Coronary artery (tissue), 2 donors: ENCODE measurements around the gene GDF2.

Experiments used
- DNase-seq: peaks from one replicate; pipeline ENCODE4 v3.0.0-alpha.2; 2017; ENCODE audit warnings: low spot score
- H3K27ac ChIP-seq, 2 donors: fragments of 200-600 bp; sonication (generic); one replicate each; pipeline ENCODE4 v1.5.1; 2016 to 2019
- H3K4me3 ChIP-seq: fragments of 200-600 bp; sonication (generic); 2 replicates; pipeline ENCODE4 v1.5.1; 2016; ENCODE audit warnings: mild to moderate bottlenecking, moderate library complexity
- CTCF ChIP-seq: fragments of 200-600 bp; sonication (generic); IDR thresholded peaks from one replicate; pipeline ENCODE4 v1.5.1; 2019; ENCODE audit warnings: antibody characterized with exemption

Gene GDF2

DNA sequence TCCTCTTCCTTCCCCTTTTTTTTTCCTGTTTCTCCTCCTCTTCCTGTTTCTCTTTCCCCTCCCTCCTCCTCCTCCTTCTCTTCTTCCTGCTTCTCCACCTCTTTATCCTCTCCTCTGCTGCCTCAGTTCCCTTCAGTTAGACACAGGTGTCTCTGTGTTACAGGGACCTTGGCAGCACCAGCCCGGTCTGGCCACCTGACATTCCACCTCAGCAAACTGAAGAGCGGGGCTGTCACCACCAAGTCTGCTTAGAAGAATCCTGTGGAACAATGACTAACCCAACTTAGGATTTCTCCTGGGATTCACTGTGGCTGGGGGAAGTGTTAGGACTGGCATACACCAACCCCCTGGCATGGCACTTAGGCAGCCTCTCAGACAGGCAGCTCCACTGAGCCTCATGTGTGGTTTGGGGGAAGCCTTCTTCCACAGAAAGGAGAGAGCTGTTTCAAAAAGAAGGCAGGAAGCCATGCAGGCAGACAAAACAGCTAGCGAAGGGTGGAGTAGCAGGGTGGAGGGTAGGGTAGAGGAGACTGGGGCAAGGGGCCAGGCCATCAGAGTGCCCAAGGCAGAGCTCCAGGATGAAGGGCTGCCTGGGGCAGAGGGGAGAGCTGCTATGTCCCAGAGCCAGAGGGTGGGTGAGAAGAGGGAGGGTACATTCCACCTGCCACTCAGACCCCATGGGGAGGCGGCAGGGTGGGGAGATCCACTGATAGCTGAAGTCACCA lies 35.5 kb upstream of the GDF2 start:
- no peak for TF ChIP-seq CTCF
- no peak overlapping the region for H3K4me3 ChIP-seq
- no peak for DNase-seq
- H3K27ac ChIP-seq, result no peak overlapping the region

DNA sequence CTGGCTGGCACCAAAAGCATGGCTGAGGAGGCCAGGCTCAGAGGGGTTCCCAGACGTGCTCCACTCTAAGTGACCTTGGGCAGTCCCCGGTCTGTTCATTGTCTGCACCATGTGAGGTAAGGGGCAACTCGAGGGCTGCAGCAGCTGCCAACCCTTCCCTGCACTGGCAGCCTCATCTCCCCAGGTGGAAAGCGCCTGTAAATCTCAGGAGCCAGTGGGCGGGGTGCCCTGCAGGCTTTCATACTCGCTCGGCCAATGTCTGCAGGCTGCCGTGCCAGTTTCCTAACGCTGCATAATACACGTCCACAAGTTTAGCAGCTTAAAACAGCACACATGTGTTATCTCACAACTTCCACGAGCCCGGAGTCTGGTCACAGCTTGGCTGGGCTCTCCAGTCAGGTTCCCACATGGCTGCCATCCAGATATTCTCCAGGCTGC lies 34.9 kb upstream of the GDF2 start:
- DNase-seq, result no peak
- no peak overlapping the region for H3K4me3 ChIP-seq
- no peak for TF ChIP-seq CTCF
- H3K27ac ChIP-seq, result no peak overlapping the region

DNA sequence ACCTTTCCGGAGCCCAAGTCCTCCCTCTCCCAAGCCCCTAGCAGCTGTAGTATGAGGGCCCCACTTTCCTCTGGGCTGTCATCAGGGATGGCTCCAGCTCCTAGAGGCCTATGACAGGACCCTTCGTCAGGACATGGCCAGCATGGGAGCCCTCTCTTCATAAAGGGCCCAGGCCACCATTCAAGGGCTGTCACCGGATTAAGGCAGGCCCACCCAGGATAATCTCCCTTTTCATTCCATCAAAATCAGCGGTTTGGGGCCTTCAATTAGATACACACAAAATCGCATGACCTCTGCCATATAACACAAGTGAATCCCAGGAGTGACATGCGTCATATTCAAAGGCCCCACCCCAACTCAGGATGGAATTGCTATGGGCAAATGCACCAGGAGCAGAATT lies 34.4 kb upstream of the GDF2 start:
- H3K4me3 ChIP-seq, result no peak overlapping the region
- no peak for TF ChIP-seq CTCF
- no peak for DNase-seq
- H3K27ac ChIP-seq, result no peak overlapping the region

DNA sequence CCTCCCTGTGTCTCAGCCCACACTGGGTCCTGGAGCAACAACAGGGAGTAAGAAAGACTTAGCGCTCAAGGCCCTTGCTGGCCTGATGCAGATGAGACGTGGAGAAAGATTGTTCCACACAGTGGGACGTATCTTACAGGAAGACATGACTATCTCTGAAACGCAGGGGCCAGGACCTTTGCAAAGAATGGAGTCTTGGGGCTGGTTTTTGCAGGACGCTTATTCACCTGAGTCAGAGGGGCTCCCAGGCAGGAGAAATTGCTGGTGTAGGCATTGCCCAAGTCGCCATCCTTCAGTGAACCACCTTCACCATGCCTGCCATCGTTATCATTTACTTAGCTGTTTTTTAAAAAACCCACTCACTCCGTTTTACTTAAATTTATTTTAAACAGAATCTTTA lies 34.0 kb upstream of the GDF2 start:
- TF ChIP-seq CTCF, result no peak
- H3K27ac ChIP-seq, result no peak overlapping the region
- DNase-seq, result no peak
- H3K4me3 ChIP-seq, result no peak overlapping the region

DNA sequence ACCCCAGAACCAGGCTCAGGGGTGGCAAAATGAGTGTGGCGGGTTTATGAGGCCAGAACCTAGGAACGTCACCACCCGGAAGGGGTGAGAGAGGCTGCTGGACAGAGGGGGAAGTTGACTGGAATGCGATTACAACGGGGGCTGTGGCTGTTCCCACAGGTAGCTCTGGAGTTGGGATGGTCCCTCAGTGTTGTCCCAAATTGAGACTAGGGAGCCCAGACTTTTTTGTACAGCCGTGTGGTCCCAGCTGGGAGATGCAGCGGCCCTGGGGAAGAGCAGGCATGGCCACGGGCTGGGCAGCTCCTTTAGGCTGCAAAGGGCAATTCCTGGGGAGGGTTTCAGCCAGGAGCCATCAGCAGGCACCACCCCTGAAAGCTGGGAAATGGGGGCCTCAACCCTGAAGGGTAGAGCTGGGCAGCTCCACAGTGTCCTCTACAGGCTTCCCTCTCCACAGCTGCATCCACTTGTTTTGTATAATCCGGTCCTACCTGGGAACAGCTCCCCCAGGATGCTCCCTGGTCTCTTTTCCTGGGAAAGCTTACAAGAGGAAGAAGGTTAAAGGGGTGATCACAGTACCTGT lies 33.2 kb upstream of the GDF2 start:
- DNase-seq, result no peak
- no peak overlapping the region for H3K4me3 ChIP-seq
- H3K27ac ChIP-seq, result no peak overlapping the region
- no peak for TF ChIP-seq CTCF

DNA sequence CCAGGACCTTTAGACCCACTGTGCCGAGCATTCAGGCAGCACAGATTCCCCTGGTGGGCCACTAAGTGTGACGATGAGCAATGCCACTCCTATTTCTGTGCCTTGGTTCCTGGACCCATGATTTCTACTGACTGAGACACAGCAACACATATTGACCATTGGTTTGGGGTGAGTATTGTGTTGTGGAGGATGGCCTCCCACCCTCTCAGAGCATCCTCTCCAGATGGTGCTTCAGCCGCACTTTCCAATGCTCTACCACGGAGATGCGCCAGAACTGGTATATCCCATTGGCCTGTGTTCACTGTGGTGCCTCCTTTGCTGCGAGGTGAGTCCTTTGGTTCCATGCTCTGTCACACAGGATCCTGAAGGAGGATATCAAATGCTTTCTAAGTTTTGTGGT lies 32.3 kb upstream of the GDF2 start:
- Histone ChIP-seq H3K4me3 (no peak overlapping the region), H3K27ac (no peak overlapping the region)
- DNase-seq, result no peak
- no peak for TF ChIP-seq CTCF

- Histone ChIP-seq H3K4me3 (no peak overlapping the region), H3K27ac (no peak overlapping the region)
- TF ChIP-seq CTCF, result no peak
- peak; percentile 60 for DNase-seq
Observed at GRCh38 chr10:47290338-47290737, 31.9 kb upstream of the GDF2 start.
